HG02642 (cell line): ENCODE measurements around the gene FOXD4L3.
"Not testable (repeated sequence)": the region's sequence is repeated elsewhere in the genome, so short reads cannot be mapped to it uniquely, and the experiment has no call there.

Source experiments
- ATAC-seq: cut with Tn5 transposase; IDR thresholded peaks from one replicate; pipeline ENCODE4 v1.9.1; 2021; ENCODE audit warnings: mild to moderate bottlenecking; ENCODE audit not compliant: unreplicated experiment, poor library complexity

Gene FOXD4L3

DNA sequence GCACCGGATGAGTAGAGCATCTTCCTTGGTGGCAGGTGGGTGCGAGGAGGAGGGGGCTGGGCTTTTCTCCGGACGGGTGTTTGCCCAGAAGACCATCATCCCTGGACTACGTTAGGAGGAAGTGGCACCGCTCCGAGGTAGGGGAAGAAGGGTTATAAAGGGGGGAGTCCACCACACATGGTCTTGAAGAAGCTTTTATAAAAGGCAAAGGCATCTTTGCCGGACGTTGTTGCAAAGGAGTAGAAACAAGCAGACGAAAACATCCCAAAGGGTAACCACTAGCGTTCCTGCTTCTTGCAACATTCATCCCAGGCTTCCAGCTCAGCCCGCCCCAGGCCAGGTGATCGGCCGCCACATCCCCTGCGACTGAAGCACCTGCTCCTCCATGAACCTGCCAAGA, at the start of gene FOXD4L3:
TSS of gene FOXD4L3 (plus strand) at position 301 of the 400 bp plus-strand sequence. CDS start at position 386, 85 bp downstream.
- ATAC-seq, result not testable (repeated sequence)

DNA sequence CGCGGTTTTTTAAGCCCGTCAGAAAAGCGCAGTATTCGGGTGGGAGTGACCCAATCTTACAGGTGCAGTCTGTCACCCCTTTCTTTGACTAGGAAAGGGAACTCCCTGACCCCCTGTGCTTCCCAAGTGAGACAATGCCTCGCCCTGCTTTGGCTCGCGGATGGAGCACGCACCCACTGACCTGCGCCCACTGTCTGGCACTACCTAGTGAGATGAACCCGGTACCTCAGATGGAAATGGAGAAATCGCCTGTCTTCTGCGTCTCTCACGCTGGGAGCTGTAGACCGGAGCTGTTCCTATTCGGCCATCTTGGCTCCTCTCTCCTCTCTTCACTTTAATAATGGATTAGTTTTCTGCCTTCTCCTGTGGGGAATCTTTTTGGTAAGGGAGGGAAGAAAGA, 21.6 kb upstream of the FOXD4L3 start:
- not testable (repeated sequence) for ATAC-seq

DNA sequence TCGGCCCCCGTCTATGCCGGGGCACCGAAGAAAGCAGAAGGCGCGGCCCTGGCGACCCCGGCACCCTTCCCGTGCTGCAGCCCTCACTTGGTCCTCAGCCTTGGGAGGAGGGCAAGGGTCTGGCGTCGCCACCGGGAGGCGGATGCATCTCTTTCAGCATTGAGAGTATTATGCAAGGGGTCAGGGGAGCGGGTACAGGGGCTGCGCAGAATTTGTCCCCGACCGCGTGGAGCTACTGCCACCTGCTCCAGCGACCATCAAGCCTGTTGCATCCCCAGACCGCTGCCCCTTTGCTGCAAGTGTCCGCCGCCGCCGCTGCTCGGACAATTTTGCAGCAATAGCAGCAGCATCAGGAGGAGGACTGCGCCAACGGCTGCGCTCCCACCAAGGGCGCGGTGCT, 1.1 kb downstream of the FOXD4L3 start:
- not testable (repeated sequence) for ATAC-seq

DNA sequence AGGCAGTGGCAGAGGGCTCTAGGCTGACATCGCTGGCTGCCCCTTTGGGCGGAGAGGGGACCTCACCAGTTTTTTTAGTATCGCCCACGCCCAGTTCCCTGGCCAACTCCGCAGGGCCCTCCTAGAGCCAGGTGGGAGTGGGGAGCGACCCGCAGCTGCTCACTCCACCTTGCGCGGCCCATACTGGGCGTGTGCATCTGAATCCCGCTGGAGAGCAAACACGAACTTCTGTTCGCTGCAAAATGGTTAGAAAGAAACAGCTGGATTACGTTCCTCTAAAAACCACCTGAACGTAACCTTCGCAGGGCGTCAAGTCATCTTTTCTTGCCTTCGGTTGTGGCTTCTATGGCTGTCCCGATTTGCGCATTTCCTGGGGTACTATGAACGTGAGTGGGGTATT, 1.5 kb downstream of the FOXD4L3 start:
- not testable (repeated sequence) for ATAC-seq

DNA sequence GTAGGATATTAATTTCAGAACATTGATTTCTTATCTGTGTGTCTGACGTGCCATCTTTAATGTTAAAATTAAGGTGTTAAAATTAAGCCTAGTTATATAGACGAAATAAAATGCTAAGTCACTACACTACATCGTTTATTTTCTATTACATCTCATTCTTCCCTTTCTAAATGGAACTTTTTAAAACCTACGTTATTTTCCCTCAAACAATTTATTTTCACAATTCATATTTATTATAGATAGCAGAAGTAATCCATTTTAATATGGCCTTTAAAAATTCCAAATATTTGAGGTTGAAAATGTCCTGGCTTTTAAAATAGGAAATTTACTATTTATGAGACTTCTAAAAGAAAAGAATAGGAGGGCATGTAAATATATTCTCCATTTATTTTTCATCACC, 2.1 kb downstream of the FOXD4L3 start:
- ATAC-seq, result not testable (repeated sequence)

DNA sequence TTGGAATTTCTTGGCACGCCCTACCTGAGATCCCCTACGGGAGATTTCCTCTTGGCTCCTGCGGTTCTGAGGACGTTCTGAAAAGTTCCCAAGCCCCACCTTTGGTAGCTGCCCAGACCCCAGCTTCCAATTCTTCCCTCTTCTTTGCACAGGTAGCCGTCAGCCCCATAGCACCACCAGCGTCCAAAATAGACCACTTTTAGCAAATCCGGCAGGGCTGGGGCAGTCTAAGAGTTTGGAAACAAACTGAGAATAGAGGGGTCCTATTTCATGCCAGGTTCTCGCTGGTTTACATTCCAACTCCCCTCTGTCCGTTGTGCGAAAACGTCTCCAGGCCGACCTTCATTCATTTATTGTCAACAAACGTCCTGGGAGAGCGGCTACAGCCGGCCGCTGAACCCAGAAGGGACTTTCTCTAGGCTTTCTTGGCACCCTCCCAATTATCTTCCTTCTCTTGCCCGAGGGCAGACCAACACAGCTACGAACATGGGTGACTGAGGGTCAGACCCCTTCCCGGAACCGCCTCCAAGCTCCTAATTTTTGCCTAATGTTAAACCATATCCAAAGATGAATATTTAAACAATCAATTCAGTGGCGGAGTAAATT, 3.1 kb downstream of the FOXD4L3 start:
- ATAC-seq, result not testable (repeated sequence)

DNA sequence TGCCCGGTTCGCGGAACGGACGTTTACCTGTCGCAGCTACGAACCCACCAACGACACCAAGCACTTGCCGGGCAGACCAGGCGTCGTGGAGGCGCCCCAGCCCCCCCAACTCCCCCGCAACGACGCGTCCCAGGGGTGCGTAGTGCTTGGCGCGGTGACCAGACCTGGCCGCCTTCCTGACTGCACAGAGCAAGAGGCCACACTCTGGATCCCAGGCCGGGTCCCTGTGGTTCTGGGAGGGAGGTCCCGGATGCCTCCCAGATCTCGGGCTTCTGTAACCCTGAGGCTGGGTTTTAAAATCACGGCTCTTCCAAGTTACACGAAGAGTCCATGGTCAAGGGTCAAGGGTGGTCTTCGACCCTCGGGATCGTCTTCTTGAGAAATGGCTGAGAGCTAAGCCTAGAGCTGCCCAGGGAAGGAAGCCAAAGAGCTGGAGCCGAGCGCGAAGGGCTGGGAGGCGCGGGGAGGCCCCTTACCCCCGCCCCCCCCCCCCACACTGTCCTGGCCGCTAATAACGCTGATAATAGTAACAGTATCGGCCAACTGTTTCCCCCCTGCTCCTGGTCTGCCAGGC, 3.8 kb downstream of the FOXD4L3 start:
- ATAC-seq, result not testable (repeated sequence)

DNA sequence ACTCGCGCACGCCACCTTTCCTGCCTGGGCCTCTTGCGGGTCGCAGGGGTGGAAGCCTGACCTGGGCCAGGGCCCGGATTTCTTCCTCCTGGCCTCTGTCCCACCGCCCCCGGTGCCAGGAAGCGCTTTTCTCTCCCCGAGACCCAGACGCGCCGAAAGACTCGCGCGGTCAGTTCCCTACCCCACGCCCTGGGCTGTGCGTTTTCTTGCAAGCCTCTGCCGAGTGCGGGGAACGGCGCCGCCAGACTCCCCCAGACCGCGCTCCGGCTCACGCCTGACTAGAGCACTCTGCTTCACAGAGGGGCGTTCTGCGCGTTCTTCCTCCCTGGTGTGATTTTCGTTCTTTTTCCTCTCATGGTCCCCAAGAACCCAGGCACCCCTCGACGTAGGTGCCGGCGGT, 4.5 kb downstream of the FOXD4L3 start:
- ATAC-seq, result not testable (repeated sequence)

DNA sequence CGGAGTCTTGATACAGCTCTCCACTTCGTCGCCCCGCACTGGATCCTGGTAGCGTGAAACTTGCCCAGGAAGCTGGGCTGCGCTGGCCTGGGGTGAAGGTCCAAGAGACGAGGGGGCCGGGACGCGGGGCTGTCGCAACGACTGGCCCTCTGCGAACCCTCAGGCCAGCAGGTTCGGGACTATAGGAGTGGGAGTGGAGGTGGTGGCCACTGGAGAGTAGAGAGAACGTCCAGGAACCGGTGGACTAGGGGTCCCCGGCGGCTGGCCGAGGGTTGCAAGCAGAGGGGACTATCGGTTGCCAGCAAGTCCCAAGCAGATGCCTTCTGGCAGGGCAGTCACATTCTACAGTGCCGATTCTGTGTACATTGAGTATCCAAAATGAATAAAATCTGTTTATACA, 5.0 kb downstream of the FOXD4L3 start:
- ATAC-seq, result not testable (repeated sequence)

DNA sequence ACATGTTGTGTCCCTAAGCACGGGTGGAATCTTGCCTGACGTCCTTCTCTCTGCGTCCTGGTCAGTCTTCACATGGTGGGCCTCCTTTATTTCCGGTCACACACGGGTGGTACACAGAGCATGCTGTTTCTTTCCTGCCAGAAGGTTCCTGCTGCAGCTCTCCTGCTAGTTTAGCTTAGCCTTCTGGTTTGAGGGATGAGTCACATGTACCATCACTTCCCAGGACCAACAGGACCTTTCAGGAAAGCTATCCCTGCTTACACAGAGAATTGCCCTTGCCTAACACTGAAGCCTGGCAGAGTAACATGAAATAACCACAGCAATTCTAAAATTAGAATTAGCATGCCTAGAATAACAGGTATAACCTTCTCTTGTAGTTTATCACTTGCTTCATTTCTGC, 8.5 kb downstream of the FOXD4L3 start:
- not testable (repeated sequence) for ATAC-seq

DNA sequence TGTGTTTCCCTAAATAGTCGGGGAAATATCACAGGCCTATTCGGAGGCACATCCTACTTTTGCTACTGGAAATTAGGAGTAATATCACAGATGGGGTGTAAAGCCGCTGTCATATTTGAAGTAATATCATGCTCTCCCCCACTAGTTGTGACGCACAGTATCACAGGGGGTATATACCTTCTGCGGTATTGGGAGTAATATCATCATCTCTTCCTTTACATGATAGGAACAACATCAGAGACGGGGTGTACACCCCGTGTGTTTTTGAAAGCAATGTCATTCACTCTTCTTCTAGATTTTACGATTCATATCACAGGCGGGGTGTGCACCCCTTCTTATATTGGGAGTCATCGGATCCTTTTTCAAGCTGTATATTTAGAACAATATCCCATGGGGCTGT, 15.5 kb downstream of the FOXD4L3 start:
- ATAC-seq, result not testable (repeated sequence)

DNA sequence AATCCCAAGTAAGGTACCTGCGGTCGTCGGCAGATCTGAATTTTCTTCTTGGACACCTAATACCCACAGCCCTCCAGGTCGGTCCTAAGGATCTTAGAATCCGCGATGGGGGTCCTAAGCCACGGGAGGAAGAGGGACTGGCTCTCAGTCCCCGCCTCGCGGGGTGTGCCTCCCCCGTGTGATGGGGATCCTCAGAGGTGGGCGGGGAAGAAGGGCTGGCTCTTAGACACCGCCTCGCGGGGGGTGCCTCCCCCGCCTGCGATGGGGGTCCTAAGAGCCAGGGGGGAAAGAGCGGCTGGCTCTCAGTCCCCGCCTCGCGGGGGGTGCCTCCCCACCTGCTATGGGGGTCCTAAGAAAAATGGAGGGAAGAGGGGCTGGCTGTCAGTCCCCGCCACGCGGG, 21.1 kb downstream of the FOXD4L3 start:
- not testable (repeated sequence) for ATAC-seq

DNA sequence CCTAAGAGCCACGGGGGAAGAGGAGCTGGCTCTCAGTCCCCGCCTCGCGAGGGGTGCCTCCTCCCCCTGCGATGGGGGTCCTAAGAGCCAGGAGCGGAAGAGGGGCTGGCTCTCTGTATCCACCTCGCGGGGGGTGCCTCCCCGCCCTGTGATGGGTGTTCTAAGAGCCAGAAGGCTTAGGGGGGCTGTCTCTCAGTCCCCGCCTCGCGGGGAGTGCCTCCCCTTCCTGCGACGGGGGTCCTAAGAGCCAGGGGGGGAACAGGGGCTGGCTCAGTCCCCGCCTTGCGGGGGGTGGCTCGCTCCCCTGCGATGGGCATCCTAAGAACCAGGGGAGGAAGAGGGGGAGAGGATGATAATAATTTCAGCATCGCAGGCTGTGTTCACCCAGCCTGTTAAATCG, 21.9 kb downstream of the FOXD4L3 start:
- not testable (repeated sequence) for ATAC-seq

DNA sequence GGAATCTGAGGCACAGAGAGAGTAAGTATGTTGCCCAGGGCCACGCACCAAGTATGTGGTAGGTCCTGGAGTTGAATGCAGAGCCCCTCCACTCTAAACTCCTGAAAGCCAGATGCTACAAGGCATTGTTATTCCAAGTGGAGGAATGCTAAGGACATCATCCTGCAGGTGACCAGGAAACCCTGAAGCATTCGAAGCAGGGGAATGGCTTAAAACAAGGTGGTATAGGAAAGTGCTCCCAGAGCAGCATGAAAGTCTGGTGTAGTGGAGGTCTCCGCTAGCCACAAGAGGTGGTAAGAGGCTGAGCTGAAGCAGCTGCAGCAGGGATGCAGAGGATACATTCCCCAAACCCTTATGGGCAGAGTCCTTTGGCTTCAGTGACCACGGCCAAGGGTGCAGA, 26.4 kb downstream of the FOXD4L3 start:
- not testable (repeated sequence) for ATAC-seq

DNA sequence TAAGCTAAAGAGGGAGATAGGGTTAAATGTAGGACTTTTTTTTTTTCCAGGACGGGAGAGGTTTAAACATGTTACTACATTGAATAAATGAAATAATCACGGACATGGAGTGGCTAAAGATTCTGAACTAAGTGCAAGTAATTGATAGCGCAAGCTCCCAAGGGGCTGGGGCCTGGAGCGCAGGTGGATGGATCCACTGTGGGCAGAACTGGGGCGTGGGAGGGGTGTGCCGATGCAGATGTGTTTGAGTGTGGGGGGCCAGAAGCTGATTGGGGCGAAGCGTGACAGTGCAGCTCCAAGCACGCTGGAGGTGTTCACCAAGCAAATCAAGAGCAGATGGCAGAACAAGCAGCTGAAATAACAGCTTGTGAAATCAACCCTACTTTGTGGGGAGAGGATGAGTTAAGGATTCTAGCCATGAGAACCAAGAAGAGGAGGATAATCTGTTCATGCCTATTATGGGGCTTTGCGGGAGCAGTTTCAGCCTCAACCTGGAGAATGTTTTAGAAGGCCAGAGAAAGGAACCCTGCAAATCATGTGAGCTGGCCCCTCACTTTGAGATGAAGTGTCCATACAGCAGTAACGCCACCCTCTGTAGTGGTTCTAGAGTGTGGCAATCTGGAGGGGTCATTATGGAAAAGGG, 28.0 kb downstream of the FOXD4L3 start:
- ATAC-seq, result not testable (repeated sequence)

DNA sequence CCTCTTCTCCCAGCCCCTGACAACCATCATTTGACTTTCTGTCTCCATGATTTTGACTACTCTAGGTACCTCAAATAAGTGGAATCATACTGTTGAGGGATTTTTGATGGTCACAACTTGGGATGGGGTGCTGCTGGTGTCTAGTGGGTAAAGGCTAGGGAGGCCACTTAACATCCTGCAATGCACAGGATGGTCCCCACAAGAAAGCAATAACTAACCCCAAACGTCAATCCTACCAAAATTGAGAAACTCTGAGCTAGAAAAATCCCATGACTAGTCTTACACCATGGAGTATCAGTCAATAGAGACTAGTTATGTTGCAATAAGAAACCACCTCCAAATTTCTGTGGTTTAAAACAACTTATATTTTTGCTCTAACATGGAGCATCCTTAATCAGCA, 29.5 kb downstream of the FOXD4L3 start:
- ATAC-seq, result not testable (repeated sequence)

DNA sequence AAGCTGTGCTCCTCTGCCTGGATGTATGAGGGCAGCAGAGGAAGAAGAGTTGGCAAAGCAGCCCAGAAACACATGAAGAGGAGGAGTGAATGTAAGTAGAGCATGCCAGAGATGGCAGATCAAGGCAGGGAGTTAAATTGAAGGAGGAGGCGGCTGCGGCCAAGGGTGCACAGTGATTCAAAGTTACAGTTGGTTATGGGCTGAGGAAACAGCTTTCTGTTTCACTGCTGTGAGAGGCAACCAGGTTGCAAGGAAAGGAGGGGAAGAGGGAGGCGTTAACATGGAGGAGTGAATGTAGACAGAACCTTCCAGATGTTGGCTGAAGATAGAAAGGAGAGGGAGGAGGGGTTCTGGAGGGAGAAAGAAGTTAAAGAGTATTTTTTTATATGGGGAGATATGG, 33.3 kb downstream of the FOXD4L3 start:
- not testable (repeated sequence) for ATAC-seq

DNA sequence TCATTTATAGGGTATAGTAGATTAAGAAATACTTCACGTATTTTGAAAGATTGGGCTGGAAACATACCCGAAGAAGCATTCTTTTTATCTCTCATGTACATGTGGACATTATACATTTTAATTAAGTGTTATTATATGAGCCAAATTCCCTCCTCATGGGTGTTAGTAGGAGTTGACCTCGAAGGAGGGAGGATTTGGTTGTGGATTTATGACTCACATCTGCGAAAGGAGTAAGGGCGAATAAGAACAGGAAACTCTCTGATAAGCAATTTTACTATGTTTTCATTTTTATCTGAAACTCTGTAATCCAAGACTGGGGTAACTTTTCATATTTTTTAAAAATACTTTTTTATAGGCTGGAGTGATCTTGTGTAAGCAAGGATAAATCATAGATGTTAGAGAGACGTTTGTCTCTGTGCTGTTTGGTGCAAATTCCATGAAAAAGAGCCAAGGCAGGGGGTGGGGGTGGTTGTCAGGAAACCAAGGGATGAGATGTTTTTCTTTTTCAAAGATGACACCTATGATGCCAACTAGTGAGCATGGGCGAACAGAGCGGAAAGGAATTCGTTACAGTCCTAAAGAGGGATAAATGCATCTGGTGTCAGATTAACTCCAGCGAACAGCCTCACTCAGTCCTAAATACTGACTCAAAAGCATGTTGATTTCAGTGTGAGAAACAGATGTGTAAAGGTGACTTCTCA, 34.1 kb downstream of the FOXD4L3 start:
- not testable (repeated sequence) for ATAC-seq

DNA sequence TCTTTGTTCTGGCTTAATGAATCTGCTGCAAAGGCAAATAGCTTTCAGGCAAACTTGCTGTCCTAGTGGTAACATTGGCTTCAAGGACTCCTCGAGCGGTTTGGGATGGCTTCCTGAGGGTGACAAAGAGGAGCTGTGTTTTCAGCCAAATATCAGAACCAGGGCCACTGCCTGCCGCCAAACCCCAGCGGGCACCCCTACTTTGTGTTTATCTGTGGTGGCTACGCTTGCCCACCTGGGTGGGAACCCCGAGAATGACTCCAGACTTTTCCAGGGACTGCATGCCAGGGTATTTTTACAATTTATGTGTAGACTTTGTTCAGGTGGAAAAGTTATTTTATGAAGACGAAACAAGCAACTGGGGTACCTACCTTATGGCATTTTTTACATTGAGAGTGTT, 35.3 kb downstream of the FOXD4L3 start:
- ATAC-seq, result not testable (repeated sequence)

DNA sequence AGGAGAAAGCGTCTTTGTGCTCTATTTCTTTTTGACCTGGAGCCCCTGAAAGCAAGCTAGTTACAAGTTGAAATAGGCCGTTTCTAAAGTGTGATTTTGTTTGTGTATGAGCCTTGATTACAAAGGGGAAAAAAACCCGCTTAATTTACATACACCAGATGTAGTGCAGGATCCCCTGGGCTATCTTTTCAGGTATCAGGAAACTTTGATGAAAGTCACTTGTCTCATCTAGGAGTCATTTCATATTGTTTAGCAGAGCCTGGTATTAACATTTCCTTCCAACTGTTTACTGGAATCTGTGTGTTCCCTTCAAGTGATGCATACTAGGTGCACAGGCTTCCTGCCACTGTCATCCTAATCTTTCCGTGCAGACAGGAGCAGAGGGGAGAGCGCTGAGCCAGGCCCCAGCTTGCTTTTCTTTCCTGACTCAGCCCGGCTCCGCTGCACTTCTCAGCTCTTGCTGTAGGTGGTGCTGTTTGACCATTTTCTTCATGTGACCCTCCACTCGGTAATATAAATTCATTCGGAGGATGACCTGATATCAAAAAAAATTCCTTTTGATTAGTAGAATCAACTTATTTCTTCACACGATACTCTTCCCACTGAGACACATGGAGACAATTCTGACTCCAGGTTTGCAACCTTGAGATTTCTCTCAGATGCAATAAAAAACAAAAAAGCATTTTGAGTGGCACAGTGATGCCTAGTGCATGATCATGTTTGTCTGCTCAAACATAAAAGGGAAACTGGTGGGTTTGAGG, 39.8 kb downstream of the FOXD4L3 start:
- peak; percentile 90 for ATAC-seq
